A673 (cell line): ENCODE results near the gene WDR18. TPM values are rescaled to one million over a fixed set of nuclear protein-coding genes. Genes with fewer than 3 reads are reported as not detected.

ENCODE experiments used
- BruUV-seq: library from RNA; stranded (reverse); fragments of 400-500 nt; replicated peaks from 2 replicates; lab custom pipeline; 2021; lab: Mats Ljungman, UMichigan
- CTCF ChIA-PET: fragments of 300-600 bp; sonication (Branson Sonifier 250); formaldehyde crosslinking; loops from one replicate; lab custom pipeline; 2022; ENCODE audit warnings: antibody characterized with exemption; lab: Charles Lee
- POLR2A ChIA-PET: fragments of 300-600 bp; sonication (Branson Sonifier 250); formaldehyde crosslinking; loops from one replicate; lab custom pipeline; 2022; ENCODE audit warnings: antibody characterized with exemption; ENCODE audit not compliant: low non-redundant PET; lab: Charles Lee
- DNase-seq: peaks from one replicate; pipeline ENCODE4 v3.0.0-alpha.2; 2015; ENCODE audit warnings: low spot score
- H3K27ac ChIP-seq: fragments of 200-600 bp; sonication (generic); 2 replicates; pipeline ENCODE4 v1.5.1; 2016; ENCODE audit warnings: mixed run types, low read depth, mild to moderate bottlenecking, mixed read lengths, antibody characterized with exemption, low read length; ENCODE audit not compliant: poor library complexity, severe bottlenecking
- H3K27me3 ChIP-seq: fragments of 200-600 bp; sonication (generic); replicated peaks from 2 replicates; pipeline ENCODE4 v1.6.1; 2017; ENCODE audit warnings: mixed run types, low read depth, mild to moderate bottlenecking, mixed read lengths, antibody characterized with exemption, low read length; ENCODE audit not compliant: insufficient read depth, poor library complexity
- H3K36me3 ChIP-seq: fragments of 200-600 bp; sonication (generic); 2 replicates; pipeline ENCODE4 v1.6.1; 2016; ENCODE audit warnings: mixed run types, mild to moderate bottlenecking, mixed read lengths, antibody characterized with exemption, low read length; ENCODE audit not compliant: insufficient read depth, poor library complexity, severe bottlenecking
- H3K4me1 ChIP-seq: fragments of 200-600 bp; sonication (generic); 2 replicates; pipeline ENCODE4 v1.6.1; 2017; ENCODE audit warnings: mixed run types, mild to moderate bottlenecking, mixed read lengths, antibody characterized with exemption, low read length; ENCODE audit not compliant: insufficient read depth, poor library complexity, severe bottlenecking
- H3K4me3 ChIP-seq: fragments of 200-600 bp; sonication (generic); 2 replicates; pipeline ENCODE4 v1.5.1; 2016; ENCODE audit warnings: low read depth, mixed run types, mild to moderate bottlenecking, mixed read lengths, low read length; ENCODE audit not compliant: poor library complexity, severe bottlenecking
- H3K9me3 ChIP-seq: fragments of 200-600 bp; sonication (generic); 2 replicates; pipeline ENCODE4 v1.6.1; 2016; ENCODE audit warnings: mixed run types, low read depth, mild to moderate bottlenecking, mixed read lengths, antibody characterized with exemption, low read length; ENCODE audit not compliant: poor library complexity, severe bottlenecking
- EZH2 ChIP-seq: fragments of 200-600 bp; sonication (generic); IDR thresholded peaks from 2 replicates; pipeline ENCODE4 v1.6.1; 2017; ENCODE audit warnings: borderline replicate concordance, low read depth, mild to moderate bottlenecking, mixed read lengths, antibody characterized with exemption, low read length; ENCODE audit not compliant: poor library complexity, severe bottlenecking
- intact Hi-C: fragments of 100-400 bp; cut with micrococcal nuclease; formaldehyde crosslinking; loops from one replicate; pipeline ENCODE4 v1.10.0; 2022; ENCODE audit not compliant: unreplicated experiment
- total RNA-seq: library from RNA; stranded (reverse); gene quantifications from 2 replicates; pipeline ENCODE4 v1.2.3, GENCODE V29; 2021
- TF ChIP-seq, protein P1 (sequence below): fragments of 300-800, 200-600 bp; sonication (generic); conservative IDR thresholded peaks from 2 replicates; pipeline ENCODE4 v1.5.1; 2017; ENCODE audit warnings: low read depth, mild to moderate bottlenecking, antibody characterized with exemption, low read length, moderate library complexity, mixed read lengths

Gene WDR18
- total RNA-seq, 1 experiment from 2014 or later = 109 TPM

DNA sequence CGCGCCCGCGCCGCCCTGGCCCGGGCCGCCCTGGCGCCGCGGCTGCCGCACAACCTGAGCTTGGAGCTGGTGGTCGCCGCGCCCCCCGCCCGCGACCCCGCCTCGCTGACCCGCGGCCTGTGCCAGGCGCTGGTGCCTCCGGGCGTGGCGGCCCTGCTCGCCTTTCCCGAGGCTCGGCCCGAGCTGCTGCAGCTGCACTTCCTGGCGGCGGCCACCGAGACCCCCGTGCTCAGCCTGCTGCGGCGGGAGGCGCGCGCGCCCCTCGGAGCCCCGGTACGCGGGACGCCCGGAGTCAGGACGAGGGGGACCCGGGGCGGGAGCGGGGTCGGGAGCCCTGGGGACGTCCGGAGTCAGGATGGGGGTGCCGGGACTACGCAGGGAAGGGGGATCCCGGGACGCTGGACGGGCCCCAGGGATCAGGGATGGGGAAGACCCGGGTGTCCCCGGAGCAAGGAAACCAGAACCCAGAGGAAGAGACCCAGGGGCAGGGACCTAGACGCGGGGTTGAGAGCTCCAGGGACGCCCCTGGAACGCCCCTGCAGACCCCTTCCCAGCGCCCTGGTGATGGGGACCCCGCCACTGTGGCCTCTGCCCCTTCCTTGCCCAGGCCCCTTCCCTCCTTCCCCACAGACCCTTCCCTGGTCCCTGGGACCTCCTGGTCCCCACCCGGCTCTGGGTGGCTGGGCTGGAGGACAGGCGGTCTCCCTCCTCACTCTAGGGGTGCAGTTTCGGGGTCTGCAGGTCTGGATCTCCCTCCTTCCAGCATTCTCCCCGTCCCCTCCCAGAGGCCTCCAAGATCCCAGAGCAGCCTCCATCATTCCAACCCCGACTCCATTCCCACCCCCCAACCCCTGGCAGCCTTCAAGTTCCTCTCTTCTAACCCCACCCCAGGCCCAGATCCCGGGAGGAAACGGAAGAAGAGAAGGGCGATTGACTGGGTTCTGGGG is 16.7 kb downstream of the WDR18 start:
- CTCF ChIA-PET = interaction anchor here (0.7 kb wide), 1 partner anchor 134 kb away, joined by 3 read pairs; no protein-coding TSS in a partner anchor
- DNase-seq = no peak
- H3K36me3 ChIP-seq = no peaks in the 10 kb centered on the region
- intact Hi-C loops = no loop called here
- BruUV-seq = no TSS peak
- peak overlapping the region; percentile 17 for H3K4me3 ChIP-seq
- H3K27ac ChIP-seq = no peak overlapping the region
- TF ChIP-seq, protein P1, sequence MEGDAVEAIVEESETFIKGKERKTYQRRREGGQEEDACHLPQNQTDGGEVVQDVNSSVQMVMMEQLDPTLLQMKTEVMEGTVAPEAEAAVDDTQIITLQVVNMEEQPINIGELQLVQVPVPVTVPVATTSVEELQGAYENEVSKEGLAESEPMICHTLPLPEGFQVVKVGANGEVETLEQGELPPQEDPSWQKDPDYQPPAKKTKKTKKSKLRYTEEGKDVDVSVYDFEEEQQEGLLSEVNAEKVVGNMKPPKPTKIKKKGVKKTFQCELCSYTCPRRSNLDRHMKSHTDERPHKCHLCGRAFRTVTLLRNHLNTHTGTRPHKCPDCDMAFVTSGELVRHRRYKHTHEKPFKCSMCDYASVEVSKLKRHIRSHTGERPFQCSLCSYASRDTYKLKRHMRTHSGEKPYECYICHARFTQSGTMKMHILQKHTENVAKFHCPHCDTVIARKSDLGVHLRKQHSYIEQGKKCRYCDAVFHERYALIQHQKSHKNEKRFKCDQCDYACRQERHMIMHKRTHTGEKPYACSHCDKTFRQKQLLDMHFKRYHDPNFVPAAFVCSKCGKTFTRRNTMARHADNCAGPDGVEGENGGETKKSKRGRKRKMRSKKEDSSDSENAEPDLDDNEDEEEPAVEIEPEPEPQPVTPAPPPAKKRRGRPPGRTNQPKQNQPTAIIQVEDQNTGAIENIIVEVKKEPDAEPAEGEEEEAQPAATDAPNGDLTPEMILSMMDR = no peak
- TF ChIP-seq EZH2 = no peak
- POLR2A ChIA-PET = interaction anchor here (0.6 kb wide), 1 partner anchor 118 kb away, joined by 4 read pairs; no protein-coding TSS in a partner anchor
- H3K9me3 ChIP-seq = no peaks in the 10 kb centered on the region
- H3K4me1 ChIP-seq = peaks cover 20% of the 10 kb centered on the region
- H3K27me3 ChIP-seq = peaks cover 50% of the 10 kb centered on the region

DNA sequence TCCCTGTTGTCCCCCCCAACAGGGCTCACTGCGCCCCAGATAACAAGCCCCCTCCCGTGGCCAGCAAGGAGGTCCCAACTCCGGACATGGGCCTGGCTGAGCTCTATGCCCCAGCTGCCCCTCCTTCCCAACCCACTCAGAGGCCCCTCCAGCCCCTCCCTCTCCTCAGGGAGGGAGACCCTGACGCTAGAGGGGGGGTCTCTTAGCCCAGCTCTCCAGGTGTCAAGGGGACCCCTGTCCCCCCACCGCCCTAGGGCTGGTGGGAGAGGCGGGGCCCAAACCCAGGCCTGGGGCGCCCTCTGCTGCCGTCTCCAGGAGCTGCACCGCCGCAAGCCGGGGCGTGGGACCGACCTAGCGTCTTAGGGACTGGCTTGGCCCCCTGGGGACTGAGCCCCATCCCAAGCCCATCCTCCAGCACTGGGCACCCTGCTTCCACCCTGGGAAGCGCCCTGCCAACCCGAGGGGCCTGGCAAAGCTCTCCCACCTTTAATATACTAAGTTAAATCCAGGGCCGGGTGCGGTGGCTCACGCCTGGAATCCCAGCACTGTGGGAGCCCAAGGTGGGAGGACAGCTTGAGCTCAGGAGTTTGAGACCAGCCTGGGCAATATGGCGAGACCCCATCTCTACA is 17.5 kb downstream of the WDR18 start:
- POLR2A ChIA-PET = interaction anchor here (0.6 kb wide), 1 partner anchor 70 kb away, joined by 3 read pairs; no protein-coding TSS in a partner anchor
- H3K9me3 ChIP-seq = no peaks in the 10 kb centered on the region

DNA sequence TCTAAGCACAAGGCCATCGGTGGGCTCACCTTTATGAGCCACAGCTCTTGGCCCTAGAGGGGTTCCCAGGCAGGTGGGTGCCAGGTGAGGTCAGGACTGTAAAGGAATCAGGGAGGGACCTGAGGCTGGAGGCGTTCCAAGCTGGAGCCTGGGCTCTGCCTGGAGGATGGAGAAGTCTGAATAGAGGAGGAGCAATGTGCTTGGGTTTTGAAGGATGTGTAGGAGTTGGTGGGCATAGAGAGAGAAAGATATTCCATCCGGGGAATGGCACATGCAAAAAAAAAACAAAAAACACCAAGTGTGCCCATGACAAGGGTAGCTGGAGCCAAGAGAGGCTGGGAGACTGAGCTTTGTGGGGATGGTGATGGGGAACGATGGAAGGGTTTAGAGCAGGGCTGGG is 18.5 kb downstream of the WDR18 start:
- POLR2A ChIA-PET = no interaction called here
- Histone ChIP-seq H3K4me1 (peaks cover 11% of the 10 kb centered on the region), H3K27me3 (peaks cover 34% of the 10 kb centered on the region), H3K4me3 (no peak overlapping the region), H3K36me3 (no peaks in the 10 kb centered on the region), H3K27ac (no peak overlapping the region), H3K9me3 (no peaks in the 10 kb centered on the region)
- no TSS peak for BruUV-seq
- intact Hi-C loops = no loop called here
- CTCF ChIA-PET = interaction anchor here (0.6 kb wide), 1 partner anchor 264 kb away, joined by 6 read pairs; no protein-coding TSS in a partner anchor
- no peak for DNase-seq
- TF ChIP-seq, protein P1 = no peak
- TF ChIP-seq EZH2 = no peak

More for the DNA sequence above, 17.5 kb downstream of the WDR18 start:
- CTCF ChIA-PET = interaction anchor here (0.7 kb wide), 1 partner anchor 135 kb away, joined by 3 read pairs; no protein-coding TSS in a partner anchor
- peak; percentile 74 for DNase-seq
- Histone ChIP-seq H3K4me3 (no peak overlapping the region), H3K4me1 (peaks cover 12% of the 10 kb centered on the region), H3K36me3 (no peaks in the 10 kb centered on the region), H3K27me3 (peaks cover 44% of the 10 kb centered on the region), H3K27ac (no peak overlapping the region)
- intact Hi-C loops = no loop called here
- BruUV-seq = no TSS peak
- TF ChIP-seq EZH2 = no peak
- TF ChIP-seq, protein P1 = peak; percentile 92
